ENCODE measurements around the gene MMP3.

The MMP3 gene

GRCh38 chr11:102882389-102883024 is 39.1 kb upstream of the MMP3 start:
- Histone ChIP-seq H3K4me2 (ENCODE audit: low read length) (no peak overlapping the region), H3K36me3 (ENCODE audit: control insufficient read depth, low read length) (no peaks in the 10 kb centered on the region), H3K9me3 (ENCODE audit: control insufficient read depth, insufficient read depth, low read length) (no peaks in the 10 kb centered on the region), H3K4me3 (ENCODE audit: low read length) (no peak overlapping the region), H3F3A (ENCODE audit: control insufficient read depth, insufficient read depth) (no peaks in the 10 kb centered on the region), H4K20me1 (ENCODE audit: control insufficient read depth, insufficient read depth, low read depth, low read length) (no peaks in the 10 kb centered on the region), H3K4me1 (ENCODE audit: control insufficient read depth, low read length) (no peaks in the 10 kb centered on the region), H3K9me2 (replicated peaks; ENCODE audit: control insufficient read depth, low read length) (no peaks in the 10 kb centered on the region), H3K79me2 (ENCODE audit: control insufficient read depth, low read length) (no peaks in the 10 kb centered on the region), H3K27ac (ENCODE audit: low read depth, low read length) (no peak overlapping the region), H3K27me3 (ENCODE audit: control insufficient read depth, low read length) (no peaks in the 10 kb centered on the region)
- TF ChIP-seq CTCF (IDR thresholded peaks at IDR 0.05; ENCODE audit: low read depth, low read length, poor library complexity, severe bottlenecking) (no peak), EZH2phosphoT487 (IDR thresholded peaks at IDR 0.05; ENCODE audit: borderline replicate concordance, low read length) (no peak)

GRCh38 chr11:102879801-102880200 is 36.4 kb upstream of the MMP3 start:
- no peaks in the 10 kb centered on the region for H3K9me3 ChIP-seq (ENCODE audit: control insufficient read depth, insufficient read depth, low read length)
- no peaks in the 10 kb centered on the region for H3K9me2 ChIP-seq (replicated peaks; ENCODE audit: control insufficient read depth, low read length)
- H3K27me3 ChIP-seq (ENCODE audit: control insufficient read depth, low read length) = no peaks in the 10 kb centered on the region
- no peak overlapping the region for H3K4me2 ChIP-seq (ENCODE audit: low read length)
- H3K27ac ChIP-seq (ENCODE audit: low read depth, low read length) = no peak overlapping the region
- TF ChIP-seq EZH2phosphoT487 (IDR thresholded peaks at IDR 0.05; ENCODE audit: borderline replicate concordance, low read length) (no peak), CTCF (IDR thresholded peaks at IDR 0.05; ENCODE audit: low read depth, low read length, poor library complexity, severe bottlenecking) (no peak)
- H3K79me2 ChIP-seq (ENCODE audit: control insufficient read depth, low read length) = no peaks in the 10 kb centered on the region
- no peaks in the 10 kb centered on the region for H4K20me1 ChIP-seq (ENCODE audit: control insufficient read depth, insufficient read depth, low read depth, low read length)
- no peaks in the 10 kb centered on the region for H3K4me1 ChIP-seq (ENCODE audit: control insufficient read depth, low read length)
- no peaks in the 10 kb centered on the region for H3K36me3 ChIP-seq (ENCODE audit: control insufficient read depth, low read length)
- H3F3A ChIP-seq (ENCODE audit: control insufficient read depth, insufficient read depth) = no peaks in the 10 kb centered on the region
- H3K4me3 ChIP-seq (ENCODE audit: low read length) = no peak overlapping the region

- Histone ChIP-seq H3K4me3 (ENCODE audit: low read length) (no peak overlapping the region), H3K36me3 (ENCODE audit: control insufficient read depth, low read length) (no peaks in the 10 kb centered on the region), H4K20me1 (ENCODE audit: control insufficient read depth, insufficient read depth, low read depth, low read length) (no peaks in the 10 kb centered on the region), H3K27ac (ENCODE audit: low read depth, low read length) (no peak overlapping the region), H3K4me1 (ENCODE audit: control insufficient read depth, low read length) (no peaks in the 10 kb centered on the region), H3K9me2 (replicated peaks; ENCODE audit: control insufficient read depth, low read length) (no peaks in the 10 kb centered on the region), H3K79me2 (ENCODE audit: control insufficient read depth, low read length) (no peaks in the 10 kb centered on the region), H3K9me3 (ENCODE audit: control insufficient read depth, insufficient read depth, low read length) (no peaks in the 10 kb centered on the region), H3F3A (ENCODE audit: control insufficient read depth, insufficient read depth) (no peaks in the 10 kb centered on the region), H3K4me2 (ENCODE audit: low read length) (no peak overlapping the region), H3K27me3 (ENCODE audit: control insufficient read depth, low read length) (no peaks in the 10 kb centered on the region)
- TF ChIP-seq CTCF (IDR thresholded peaks at IDR 0.05; ENCODE audit: low read depth, low read length, poor library complexity, severe bottlenecking) (no peak), EZH2phosphoT487 (IDR thresholded peaks at IDR 0.05; ENCODE audit: borderline replicate concordance, low read length) (no peak)
These were observed 35.2 kb upstream of the MMP3 start for GRCh38 chr11:102878595-102878994.

Data from DOHH2 (cell line).